ENCODE results near the gene MFN1.

Gene MFN1

GRCh38 chr3:179430277-179430870 is 82.9 kb downstream of the MFN1 start:
- DNase-seq (ENCODE audit: low read depth, low spot score): no peak

- no peak for DNase-seq (ENCODE audit: low read depth, low spot score)
These were observed 84.5 kb downstream of the MFN1 start for GRCh38 chr3:179432021-179432420.

DNA sequence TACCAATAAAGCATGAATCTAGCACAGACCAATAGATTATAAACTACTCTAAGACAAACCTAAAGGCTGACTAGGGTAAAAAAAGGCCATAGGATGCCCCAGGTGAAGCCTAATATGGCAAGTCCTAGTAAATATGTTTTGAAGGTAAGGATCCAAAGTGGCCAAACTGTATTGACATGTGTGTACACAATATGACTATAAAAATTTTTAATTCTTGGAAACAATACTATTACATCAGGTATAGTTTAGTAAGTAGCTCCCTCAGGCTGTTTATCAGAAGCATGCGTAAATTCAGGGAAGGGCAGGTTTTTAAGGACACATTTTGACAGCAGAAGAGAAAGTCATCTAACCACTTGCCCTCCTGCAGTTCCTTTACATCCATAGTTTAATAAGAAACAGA is 84.9 kb downstream of the MFN1 start:
- no peak for DNase-seq (ENCODE audit: low read depth, low spot score)

- no peak for DNase-seq (ENCODE audit: low read depth, low spot score)
These were observed 89.0 kb downstream of the MFN1 start for GRCh38 chr3:179436517-179436916.

- no peak for DNase-seq (ENCODE audit: low read depth, low spot score)
These were observed 91.3 kb downstream of the MFN1 start for GRCh38 chr3:179438841-179439240.
